K562 (cell line): Measurements from ENCODE around the gene POLR3GL. TPM values are rescaled to one million over a fixed set of nuclear protein-coding genes. Genes with fewer than 3 reads are reported as not detected.

Experiments used
- BCOR ChIP-seq: fragments of 450-650 bp; IDR thresholded peaks from 2 replicates; pipeline ENCODE4 v1.6.1; 2016
- CBX3 ChIP-seq, 2 experiments: IDR thresholded peaks; 1 replicate in 1 of 2; 2 replicates in 1 of 2; pipeline ENCODE4 v1.6.1; 2012; ENCODE audit warnings: inconsistent platforms in 2 of 2, low read length in 2 of 2, borderline replicate concordance in 1 of 2, control low read depth in 1 of 2
- CTCFL ChIP-seq: IDR thresholded peaks from 2 replicates; pipeline ENCODE4 v1.6.1; 2011; ENCODE audit warnings: borderline replicate concordance, low read depth, mild to moderate bottlenecking, moderate library complexity, low read length; ENCODE audit not compliant: insufficient read depth, poor library complexity, severe bottlenecking
- DNMT1 ChIP-seq: fragments of 450-650 bp; IDR thresholded peaks from 2 replicates; pipeline ENCODE4 v1.6.1; 2016; ENCODE audit warnings: antibody characterized with exemption, mild to moderate bottlenecking
- ELF1 ChIP-seq: fragments of 200-800 bp; sonication (Bioruptor generic); IDR thresholded peaks from 2 replicates; pipeline ENCODE4 v1.6.1; 2016; ENCODE audit warnings: missing genetic modification characterization, missing compliant biosample characterization
- ETV5 ChIP-seq: sonication (generic); formaldehyde crosslinking; IDR thresholded peaks from 2 replicates; pipeline ENCODE4 v1.4.0; 2020; ENCODE audit warnings: low read depth, mild to moderate bottlenecking, missing genetic modification reagents
- EWSR1 ChIP-seq: fragments of 450-650 bp; IDR thresholded peaks from 2 replicates; pipeline ENCODE4 v1.6.1; 2018; ENCODE audit warnings: borderline replicate concordance, mild to moderate bottlenecking, low read depth, moderate library complexity; ENCODE audit not compliant: partially characterized antibody
- FOXP1 ChIP-seq: sonication (generic); formaldehyde crosslinking; IDR thresholded peaks from 2 replicates; pipeline ENCODE4 v1.8.0; 2022; ENCODE audit warnings: mild to moderate bottlenecking, missing genetic modification reagents
- GTF2B ChIP-seq: IDR thresholded peaks from 2 replicates; pipeline ENCODE4 v1.6.1; 2011; ENCODE audit not compliant: insufficient read length; ENCODE audit errors: extremely low read depth
- HMGN3 ChIP-seq: IDR thresholded peaks from 2 replicates; pipeline ENCODE4 v1.6.1; 2011; ENCODE audit warnings: borderline replicate concordance, low read depth, mild to moderate bottlenecking, mixed read lengths, low read length; ENCODE audit not compliant: insufficient read length; ENCODE audit errors: extremely low read depth
- KLF10 ChIP-seq: fragments of 250-450 bp; sonication (Bioruptor Pico); IDR thresholded peaks from 2 replicates; pipeline ENCODE4 v1.6.1; 2021; ENCODE audit warnings: matching md5 sums
- MED1 ChIP-seq: sonication (generic); formaldehyde crosslinking; IDR thresholded peaks from 2 replicates; pipeline ENCODE4 v1.8.1; 2023; ENCODE audit warnings: missing genetic modification reagents, borderline replicate concordance
- MTA3 ChIP-seq: fragments of 450-650 bp; formaldehyde crosslinking; IDR thresholded peaks from 2 replicates; pipeline ENCODE4 v1.6.1; 2017; ENCODE audit warnings: mild to moderate bottlenecking, borderline replicate concordance
- MYNN ChIP-seq, 2 experiments: sonication (generic); formaldehyde crosslinking in 1 of 2; IDR thresholded peaks; 2 replicates each; pipeline versions ENCODE4 v1.5.0 to v1.6.1; 2016 to 2020; ENCODE audit warnings: antibody characterized with exemption in 1 of 2, missing genetic modification reagents in 1 of 2
- NR2F6 ChIP-seq: fragments of 450-650 bp; formaldehyde crosslinking; IDR thresholded peaks from 2 replicates; pipeline ENCODE4 v1.4.0; 2020; ENCODE audit warnings: mild to moderate bottlenecking
- SAFB ChIP-seq: fragments of 200-400 bp; formaldehyde crosslinking; IDR thresholded peaks from 2 replicates; pipeline ENCODE4 v1.6.1; 2017; ENCODE audit warnings: low read depth, low read length, borderline replicate concordance
- SNRNP70 ChIP-seq: fragments of 200-400 bp; formaldehyde crosslinking; optimal IDR thresholded peaks from 2 replicates; pipeline ENCODE3; 2017; ENCODE audit warnings: low read depth, low read length
- ZKSCAN8 ChIP-seq: fragments of 200-800 bp; sonication (Bioruptor generic); IDR thresholded peaks from 2 replicates; pipeline ENCODE4 v1.6.1; 2016; ENCODE audit warnings: missing genetic modification characterization, missing compliant biosample characterization
- ZNF518B ChIP-seq: fragments of 250-450 bp; sonication (Bioruptor Pico); IDR thresholded peaks from 2 replicates; pipeline ENCODE4 v1.5.0; 2021; ENCODE audit warnings: mild to moderate bottlenecking, moderate library complexity
- ZNF644 ChIP-seq: fragments of 200-800 bp; sonication (Bioruptor generic); IDR thresholded peaks from 2 replicates; pipeline ENCODE4 v1.6.1; 2016; ENCODE audit warnings: low read depth, missing genetic modification characterization, missing compliant biosample characterization
- polyA plus RNA-seq, 8 experiments: library from polyadenylated mRNA; depleted of rRNA in 4 of 8; stranded (reverse) in 5 of 8; unstranded in 3 of 8; fragments of >200 nt; fragmentation: Nextera tagmentation in 2 of 8; fragmentation: Illumina TruSeq in 1 of 8; extraction: Ambion mirVana in 2 of 8; extraction: Trizol in 1 of 8; gene quantifications; 2 replicates each; pipeline versions ENCODE4 v1.2.1 to v1.2.3, GENCODE V29; 2011 to 2014; ENCODE audit warnings: inconsistent platforms in 1 of 8, missing spikeins in 1 of 8
- total RNA-seq, 7 experiments: library from RNA; depleted of rRNA in 6 of 7; stranded (reverse); fragments of >200 nt in 6 of 7; fragmentation: Illumina TruSeq in 2 of 7; extraction: Trizol in 2 of 7; gene quantifications; 2 replicates each; pipeline versions ENCODE4 v1.2.1 to v1.2.3, GENCODE V29; 2011 to 2021; ENCODE audit warnings: low replicate concordance in 1 of 7

The POLR3GL gene
- total and polyA plus RNA-seq, 9 of the 15 experiments (the other 6 are each of a cell fraction or from before 2014, with no cell fraction given): 14.6 to 48.4 (median 38.2) TPM

GRCh38 chr1:145991735-145992412, 27.4 kb downstream of the POLR3GL start (continued):
- TF ChIP-seq FOXP1 (CRISPR knock-in tag) (no peak), HMGN3 (peak; percentile 83), SNRNP70 (no peak), CBX3 (IDR thresholded peaks at IDR 0.05; ENCODE audit: borderline replicate concordance in 1 of 2, low read length in 2 of 2) (no peak), ZNF518B (CRISPR knock-in tag) (peak; percentile 90), MTA3 (peak; percentile 75; the same call in 1 of the 2 replicates), KLF10 (CRISPR knock-in tag) (peak; percentile 94), GTF2B (no peak), SAFB (no peak), ZNF644 (tag) (no peak), MYNN (IDR thresholded peaks at IDR 0.05) (peak; percentile 84), MYNN (CRISPR knock-in tag; IDR thresholded peaks at IDR 0.05) (no peak), ELF1 (tag) (no peak), ZKSCAN8 (CRISPR knock-in tag) (no peak; the same call in 1 of the 2 replicates), ETV5 (CRISPR knock-in tag) (peak; percentile 59; the same call in 1 of the 2 replicates), MED1 (CRISPR knock-in tag) (no peak), NR2F6 (CRISPR knock-in tag) (peak; percentile 67), EWSR1 (peak; percentile 93), DNMT1 (peak; percentile 24; the same call in 1 of the 2 replicates), CTCFL (no peak), BCOR (no peak)
